Testis (tissue), 3 donors: ENCODE measurements around the gene ADORA1. TPM values are rescaled to one million over a fixed set of nuclear protein-coding genes. Genes with fewer than 3 reads are reported as not detected.
A peak's percentile ranks its signal among the peaks of the same experiment; 100 is the strongest.

Experiments
- DNase-seq: peaks from one replicate; pipeline ENCODE4 v3.0.0-alpha.2; 2019
- H3K27ac ChIP-seq, 2 donors: fragments of 200-600 bp; sonication (generic); one replicate each; pipeline ENCODE4 v1.5.1; 2019
- H3K27me3 ChIP-seq: fragments of 200-600 bp; sonication (generic); one replicate; pipeline ENCODE4 v1.5.1; 2019
- H3K36me3 ChIP-seq: fragments of 200-600 bp; sonication (generic); one replicate; pipeline ENCODE4 v1.5.1; 2017; ENCODE audit warnings: low read depth; ENCODE audit errors: missing control alignments
- H3K4me1 ChIP-seq: fragments of 200-600 bp; sonication (generic); one replicate; pipeline ENCODE4 v1.5.1; 2019
- H3K4me3 ChIP-seq, 2 donors: fragments of 200-600 bp; sonication (generic); one replicate each; pipeline ENCODE4 v1.5.1; 2017 to 2019
- H3K9me3 ChIP-seq: fragments of 200-600 bp; sonication (generic); one replicate; pipeline ENCODE4 v1.5.1; 2017
- POLR2A ChIP-seq: fragments of 450-650 bp; IDR thresholded peaks from one replicate; pipeline ENCODE4 v1.6.1; 2017; ENCODE audit warnings: antibody characterized with exemption, mild to moderate bottlenecking, moderate library complexity
- WGBS, 2 donors: methylation state at CpG; one replicate each; pipeline ENCODE4 v1.1.5; 2018; 5-methylcytosine and 5-hydroxymethylcytosine counted together
- intact Hi-C: fragments of 100-400 bp; cut with DNase I; formaldehyde crosslinking; loops from one replicate; pipeline ENCODE4 v1.15.1; 2023; ENCODE audit warnings: low total_unique reads
- polyA plus RNA-seq: library from polyadenylated mRNA; stranded (reverse); fragments of 350-450 nt; fragmentation: Illumina TruSeq; extraction: RNeasy Lipid Tissue Mini Kit (QIAGEN cat#74804); gene quantifications from one replicate; pipeline ENCODE4 v1.2.3, GENCODE V29; 2014; ENCODE audit warnings: low read depth, low replicate concordance; ENCODE audit not compliant: insufficient read depth
- total RNA-seq, 2 donors: library from RNA; depleted of rRNA; stranded (reverse); fragments of >200 nt; gene quantifications; one replicate each; pipeline ENCODE4 v1.2.3, GENCODE V29; 2016
- TF ChIP-seq, protein P1 (sequence below), 3 experiments: fragments of 450-650 bp in 2 of 3; fragments of 200-600 bp in 1 of 3; sonication (generic) in 1 of 3; IDR thresholded peaks; one replicate each; pipeline ENCODE4 v1.5.1; 2016 to 2019; ENCODE audit warnings: antibody characterized with exemption in 3 of 3, mild to moderate bottlenecking in 2 of 3, moderate library complexity in 1 of 3

Gene ADORA1
- total and polyA plus RNA-seq, 3 donors from 2014 or later, result 43.2 to 68.6 (median 61.9) TPM

DNA sequence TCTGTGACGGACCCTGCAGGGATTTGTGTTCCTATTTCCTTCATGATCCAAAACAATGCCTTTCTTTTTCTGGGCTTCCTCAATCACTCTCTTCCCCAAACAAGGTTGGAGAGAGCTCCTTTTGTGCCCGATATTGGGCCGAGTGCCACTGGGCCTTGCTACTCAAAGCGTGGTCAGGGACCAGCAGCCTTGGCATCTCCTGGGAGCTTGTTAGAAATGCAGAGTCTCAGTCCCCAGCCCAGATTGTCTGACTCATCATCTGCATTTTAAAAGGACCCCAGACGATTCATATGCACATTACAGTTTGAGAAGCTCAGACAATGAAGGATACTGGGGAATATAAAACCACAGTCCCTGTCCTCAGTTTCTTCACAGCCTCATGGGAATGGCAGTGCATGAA, 19.9 kb downstream of the ADORA1 start:
- intact Hi-C loops, result no loop called here
- no peak for DNase-seq
- WGBS, 2 donors, result 74 to 86% methylated on average over 5 of the region's 5 CpGs
- H3K27me3 ChIP-seq, result no peaks in the 10 kb centered on the region
- H3K4me3 ChIP-seq, result no peak overlapping the region
- TF ChIP-seq POLR2A, result no peak
- TF ChIP-seq, protein P1, sequence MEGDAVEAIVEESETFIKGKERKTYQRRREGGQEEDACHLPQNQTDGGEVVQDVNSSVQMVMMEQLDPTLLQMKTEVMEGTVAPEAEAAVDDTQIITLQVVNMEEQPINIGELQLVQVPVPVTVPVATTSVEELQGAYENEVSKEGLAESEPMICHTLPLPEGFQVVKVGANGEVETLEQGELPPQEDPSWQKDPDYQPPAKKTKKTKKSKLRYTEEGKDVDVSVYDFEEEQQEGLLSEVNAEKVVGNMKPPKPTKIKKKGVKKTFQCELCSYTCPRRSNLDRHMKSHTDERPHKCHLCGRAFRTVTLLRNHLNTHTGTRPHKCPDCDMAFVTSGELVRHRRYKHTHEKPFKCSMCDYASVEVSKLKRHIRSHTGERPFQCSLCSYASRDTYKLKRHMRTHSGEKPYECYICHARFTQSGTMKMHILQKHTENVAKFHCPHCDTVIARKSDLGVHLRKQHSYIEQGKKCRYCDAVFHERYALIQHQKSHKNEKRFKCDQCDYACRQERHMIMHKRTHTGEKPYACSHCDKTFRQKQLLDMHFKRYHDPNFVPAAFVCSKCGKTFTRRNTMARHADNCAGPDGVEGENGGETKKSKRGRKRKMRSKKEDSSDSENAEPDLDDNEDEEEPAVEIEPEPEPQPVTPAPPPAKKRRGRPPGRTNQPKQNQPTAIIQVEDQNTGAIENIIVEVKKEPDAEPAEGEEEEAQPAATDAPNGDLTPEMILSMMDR (IDR thresholded peaks at IDR 0.05), result no peak
- H3K9me3 ChIP-seq, result no peaks in the 10 kb centered on the region
- H3K27ac ChIP-seq, result no peak overlapping the region
- peaks cover 66% of the 10 kb centered on the region for H3K4me1 ChIP-seq
- H3K36me3 ChIP-seq, result no peaks in the 10 kb centered on the region

DNA sequence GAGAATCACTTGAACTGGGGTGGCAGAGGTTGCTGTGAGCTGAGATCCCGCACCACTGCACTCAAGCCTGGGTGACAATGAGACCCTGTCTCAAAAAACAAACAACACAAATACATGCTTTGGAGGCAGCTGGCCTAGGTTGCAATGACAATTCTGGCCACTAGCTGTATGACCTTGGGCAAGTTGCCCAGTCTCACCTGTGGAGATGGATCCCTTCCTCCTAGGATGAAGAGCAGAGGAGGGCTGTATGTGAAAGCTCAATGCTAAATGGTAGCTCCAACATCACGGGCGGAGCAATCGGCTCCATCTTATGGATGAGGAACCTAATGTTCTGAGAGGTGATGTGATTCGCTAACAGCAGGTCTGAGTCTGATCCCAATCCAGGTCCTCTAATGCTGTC, 20.6 kb downstream of the ADORA1 start:
- no peak for DNase-seq
- Histone ChIP-seq H3K27ac (no peak overlapping the region), H3K9me3 (no peaks in the 10 kb centered on the region), H3K27me3 (no peaks in the 10 kb centered on the region), H3K36me3 (no peaks in the 10 kb centered on the region), H3K4me3 (no peak overlapping the region), H3K4me1 (peaks cover 71% of the 10 kb centered on the region)
- intact Hi-C loops, result no loop called here
- 86 to 91% methylated on average over 5 of the region's 5 CpGs for WGBS, 2 donors
- TF ChIP-seq POLR2A, result no peak
- TF ChIP-seq, protein P1 (IDR thresholded peaks at IDR 0.05), result peak in 2 of 3 experiments; percentile 22 to 32

DNA sequence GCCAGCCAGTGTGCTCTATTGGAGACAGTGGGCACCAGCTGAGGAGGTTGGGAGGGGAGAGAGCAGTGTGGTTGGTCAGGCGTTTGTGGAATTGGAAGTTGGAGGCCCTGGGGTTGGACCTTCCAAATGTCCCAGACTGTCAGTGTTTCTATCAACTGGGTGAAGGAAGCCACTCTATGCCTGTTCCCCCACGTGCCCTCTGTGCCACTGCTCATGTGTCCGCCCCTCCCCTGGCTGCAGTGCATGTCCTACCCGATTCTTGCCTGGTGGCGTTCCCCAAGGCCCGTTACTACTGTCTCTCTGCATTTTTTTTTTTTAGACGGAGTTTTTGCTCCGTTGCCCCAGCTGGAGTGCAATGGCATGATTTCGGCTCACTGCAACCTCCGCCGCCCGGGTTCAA, 21.1 kb downstream of the ADORA1 start:
- Histone ChIP-seq H3K27ac (no peak overlapping the region), H3K36me3 (no peaks in the 10 kb centered on the region), H3K9me3 (no peaks in the 10 kb centered on the region), H3K27me3 (no peaks in the 10 kb centered on the region), H3K4me3 (no peak overlapping the region), H3K4me1 (peaks cover 76% of the 10 kb centered on the region)
- intact Hi-C loops, result no loop called here
- DNase-seq, result no peak
- TF ChIP-seq, protein P1 (IDR thresholded peaks at IDR 0.05), result no peak
- no peak for TF ChIP-seq POLR2A
- WGBS, 2 donors, result 76 to 88% methylated on average over 12 of the region's 12 CpGs

DNA sequence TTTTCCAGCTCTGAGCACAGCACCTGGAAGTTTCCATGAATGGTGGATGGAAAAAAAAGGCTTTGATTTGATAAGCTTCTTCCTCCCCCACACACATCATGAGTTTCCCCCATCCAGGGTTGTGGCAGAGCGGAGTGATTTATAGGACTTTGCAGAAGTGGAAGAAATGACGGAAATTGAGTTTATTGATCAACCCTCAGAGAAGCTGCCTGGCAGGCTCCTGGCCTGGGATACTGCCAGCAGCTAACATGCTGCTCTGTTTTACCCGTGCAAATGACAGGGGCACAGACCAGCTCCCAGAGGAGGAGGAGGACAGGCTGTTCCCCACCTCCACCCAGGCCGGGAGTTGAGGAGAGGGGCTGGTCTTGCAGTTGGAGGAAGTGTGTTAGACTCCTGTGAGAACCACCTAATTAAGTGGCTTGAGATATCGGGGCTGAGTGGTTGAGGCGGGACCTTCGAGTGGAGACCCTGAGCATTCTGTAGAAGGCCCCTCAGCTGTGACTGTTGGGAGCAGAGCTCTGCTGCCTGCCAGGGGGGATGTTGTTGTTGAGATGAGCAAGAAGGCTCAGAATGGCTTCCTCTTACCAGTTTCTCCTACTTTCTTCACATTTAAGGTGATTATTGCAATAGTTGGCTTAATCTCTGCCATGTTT, 21.8 kb downstream of the ADORA1 start:
- 57 to 64% methylated on average over 7 of the region's 7 CpGs for WGBS, 2 donors
- Histone ChIP-seq H3K36me3 (no peaks in the 10 kb centered on the region), H3K4me3 (no peak overlapping the region), H3K9me3 (no peaks in the 10 kb centered on the region), H3K4me1 (peaks cover 78% of the 10 kb centered on the region), H3K27me3 (no peaks in the 10 kb centered on the region), H3K27ac (peak overlapping the region in 1 of 2 donors; percentile 39)
- intact Hi-C loops, result no loop called here
- no peak for TF ChIP-seq POLR2A
- TF ChIP-seq, protein P1 (IDR thresholded peaks at IDR 0.05), result no peak
- DNase-seq, result no peak
